GM19035 (cell line): ENCODE measurements around the gene GPC5.
"Not testable (repeated sequence)": the region's sequence is repeated elsewhere in the genome, so short reads cannot be mapped to it uniquely, and the experiment has no call there.

Experiments
- ATAC-seq: cut with Tn5 transposase; IDR thresholded peaks from one replicate; pipeline ENCODE4 v1.9.1; 2021; ENCODE audit not compliant: unreplicated experiment

The GPC5 gene

GRCh38 chr13:92898946-92899345, 1500.5 kb downstream of the GPC5 start:
- not testable (repeated sequence) for ATAC-seq

GRCh38 chr13:92900446-92900845, 1502.0 kb downstream of the GPC5 start:
- no peak for ATAC-seq

- ATAC-seq = no peak
Measured at GRCh38 chr13:92901739-92902138, 1503.3 kb downstream of the GPC5 start.

- no peak for ATAC-seq
Measured at GRCh38 chr13:92912629-92913028, 1514.2 kb downstream of the GPC5 start.

GRCh38 chr13:92913840-92914239, 1515.4 kb downstream of the GPC5 start:
- no peak for ATAC-seq
